ENCODE data around the gene TSPAN3. TPM values are rescaled to one million over a fixed set of nuclear protein-coding genes. Genes with fewer than 3 reads are reported as not detected.

The TSPAN3 gene
- total RNA-seq, 1 donor from 2014 or later: 292 TPM

DNA sequence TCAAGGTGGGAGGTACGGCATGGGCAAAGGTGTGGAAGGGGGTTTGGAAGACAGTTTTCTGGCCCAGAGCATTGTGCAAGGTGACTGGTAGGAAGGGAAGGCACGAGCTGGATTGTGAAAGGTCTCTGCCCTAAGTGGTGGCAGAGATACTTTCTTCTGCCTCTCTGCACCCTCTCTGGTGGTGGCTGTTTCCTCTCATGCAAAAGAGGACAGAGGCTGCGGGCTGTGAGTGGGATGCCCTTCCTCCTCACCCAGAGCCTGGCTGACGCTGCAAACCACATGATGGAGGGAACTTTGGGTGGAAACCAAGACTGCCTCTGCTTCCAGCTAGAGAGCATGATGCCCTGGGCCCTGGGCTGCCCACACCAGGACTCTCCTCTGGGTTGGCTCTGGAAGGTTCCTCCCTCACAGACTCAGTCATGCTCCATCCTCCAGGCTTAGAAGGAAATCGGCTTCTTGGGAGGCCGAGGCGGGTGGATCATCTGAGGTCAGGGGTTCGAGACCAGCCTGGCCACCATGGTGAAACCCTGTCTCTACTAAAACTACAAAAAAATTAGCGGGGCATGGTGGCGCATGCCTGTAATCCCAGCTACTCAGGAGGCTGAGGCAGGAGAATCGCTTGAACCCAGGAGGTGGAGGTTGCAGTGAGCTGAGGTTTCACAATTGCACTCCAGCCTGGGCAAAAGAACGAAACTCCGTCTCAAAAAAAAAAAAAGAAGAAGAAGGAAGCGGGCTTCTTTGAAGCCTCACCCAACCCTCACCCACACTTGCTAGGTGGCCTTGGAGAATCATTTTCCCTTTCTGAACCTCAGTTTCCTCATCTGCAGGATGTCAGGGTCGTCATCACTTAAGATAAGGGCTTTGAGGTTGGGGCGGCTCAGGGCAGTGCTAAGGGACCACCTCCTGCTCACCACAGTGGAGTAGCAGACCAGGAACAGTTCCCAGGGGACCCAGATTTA is 67.7 kb downstream of the TSPAN3 start:
- no peaks in the 10 kb centered on the region for H3K27me3 ChIP-seq (ENCODE audit: low read depth)
- intact Hi-C loops (cut with DNase I): no loop called here
- TF ChIP-seq, protein P1, sequence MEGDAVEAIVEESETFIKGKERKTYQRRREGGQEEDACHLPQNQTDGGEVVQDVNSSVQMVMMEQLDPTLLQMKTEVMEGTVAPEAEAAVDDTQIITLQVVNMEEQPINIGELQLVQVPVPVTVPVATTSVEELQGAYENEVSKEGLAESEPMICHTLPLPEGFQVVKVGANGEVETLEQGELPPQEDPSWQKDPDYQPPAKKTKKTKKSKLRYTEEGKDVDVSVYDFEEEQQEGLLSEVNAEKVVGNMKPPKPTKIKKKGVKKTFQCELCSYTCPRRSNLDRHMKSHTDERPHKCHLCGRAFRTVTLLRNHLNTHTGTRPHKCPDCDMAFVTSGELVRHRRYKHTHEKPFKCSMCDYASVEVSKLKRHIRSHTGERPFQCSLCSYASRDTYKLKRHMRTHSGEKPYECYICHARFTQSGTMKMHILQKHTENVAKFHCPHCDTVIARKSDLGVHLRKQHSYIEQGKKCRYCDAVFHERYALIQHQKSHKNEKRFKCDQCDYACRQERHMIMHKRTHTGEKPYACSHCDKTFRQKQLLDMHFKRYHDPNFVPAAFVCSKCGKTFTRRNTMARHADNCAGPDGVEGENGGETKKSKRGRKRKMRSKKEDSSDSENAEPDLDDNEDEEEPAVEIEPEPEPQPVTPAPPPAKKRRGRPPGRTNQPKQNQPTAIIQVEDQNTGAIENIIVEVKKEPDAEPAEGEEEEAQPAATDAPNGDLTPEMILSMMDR (IDR thresholded peaks at IDR 0.05): no peak
- H3K4me1 ChIP-seq: peaks cover 30% of the 10 kb centered on the region
- H3K36me3 ChIP-seq: no peaks in the 10 kb centered on the region
- H3K27ac ChIP-seq: peak overlapping the region; percentile 36
- H3K9me3 ChIP-seq: no peaks in the 10 kb centered on the region
- no peak overlapping the region for H3K4me3 ChIP-seq
- peak; percentile 81 to 89 for ATAC-seq
- peak; percentile 86 for DNase-seq

DNA sequence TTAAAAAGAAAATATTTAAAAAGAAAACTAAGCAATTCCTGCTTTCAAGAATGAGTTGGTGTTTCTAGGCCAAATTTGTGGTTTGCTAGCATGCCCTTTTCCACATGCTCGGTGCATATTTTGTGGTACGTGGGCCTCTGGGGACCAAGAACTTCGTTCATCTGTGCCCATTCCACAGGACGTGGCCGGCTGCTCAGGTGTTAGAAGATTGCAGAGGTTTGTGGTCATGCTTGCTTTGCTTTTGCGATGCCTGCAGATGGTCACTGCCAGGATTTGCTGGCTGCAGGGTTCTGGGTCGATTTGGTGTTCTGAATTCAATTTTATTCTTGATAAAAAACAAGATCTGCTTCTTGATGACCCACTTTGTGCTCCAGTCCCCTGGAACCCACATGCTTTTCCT is 68.5 kb downstream of the TSPAN3 start:
- Histone ChIP-seq H3K9me3 (no peaks in the 10 kb centered on the region), H3K36me3 (no peaks in the 10 kb centered on the region), H3K4me3 (no peak overlapping the region), H3K27me3 (ENCODE audit: low read depth) (no peaks in the 10 kb centered on the region), H3K4me1 (peaks cover 31% of the 10 kb centered on the region), H3K27ac (peak overlapping the region; percentile 31)
- TF ChIP-seq, protein P1 (IDR thresholded peaks at IDR 0.05): no peak
- no peak for ATAC-seq
- intact Hi-C loops (cut with DNase I): no loop called here
- peak; percentile 37 for DNase-seq

DNA sequence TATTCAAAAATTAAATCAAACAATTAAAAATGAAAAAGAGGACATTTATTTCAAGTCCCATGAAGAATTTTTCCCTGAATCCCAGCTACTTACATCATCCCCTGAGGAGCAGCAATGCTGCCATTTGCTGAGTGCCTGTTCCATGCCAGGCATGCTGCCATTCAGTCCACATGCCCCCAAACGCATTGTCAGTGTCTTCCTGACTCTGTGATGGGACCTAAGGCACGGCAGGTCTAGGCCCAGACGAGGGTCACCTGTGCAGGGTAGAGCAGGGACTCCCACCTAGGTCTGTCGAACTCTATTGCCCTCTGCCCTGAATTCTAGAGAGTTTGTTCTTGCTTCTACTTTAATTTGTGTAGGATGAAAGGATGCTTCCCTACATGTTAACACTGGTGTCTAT is 68.9 kb downstream of the TSPAN3 start:
- H3K27ac ChIP-seq: peak overlapping the region; percentile 31
- TF ChIP-seq, protein P1 (IDR thresholded peaks at IDR 0.05): no peak
- intact Hi-C loops (cut with DNase I): no loop called here
- no peak overlapping the region for H3K4me3 ChIP-seq
- peaks cover 31% of the 10 kb centered on the region for H3K4me1 ChIP-seq
- DNase-seq: peak; percentile 18
- no peaks in the 10 kb centered on the region for H3K9me3 ChIP-seq
- H3K36me3 ChIP-seq: no peaks in the 10 kb centered on the region
- no peak for ATAC-seq
- H3K27me3 ChIP-seq (ENCODE audit: low read depth): no peaks in the 10 kb centered on the region

DNA sequence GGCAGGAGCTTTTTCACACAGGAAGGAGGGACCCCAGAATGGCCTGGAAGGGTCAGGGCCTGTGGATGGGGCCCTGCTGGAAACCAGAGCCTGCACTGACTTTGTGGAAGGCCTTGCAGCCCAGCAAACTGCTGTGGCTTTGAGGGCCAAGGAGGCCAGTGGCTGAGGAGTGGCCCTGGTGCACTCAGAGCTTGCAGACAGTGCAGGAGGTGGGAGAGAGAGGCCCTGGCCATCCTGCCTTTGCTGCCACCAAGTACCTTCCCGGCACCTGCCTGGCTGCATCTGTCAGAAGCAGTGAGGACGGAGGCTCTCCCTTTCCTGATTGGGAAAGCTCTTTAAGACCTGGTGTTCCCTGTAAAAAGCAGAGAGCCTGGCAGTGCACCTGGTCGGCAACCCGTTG is 69.6 kb downstream of the TSPAN3 start:
- Histone ChIP-seq H3K4me1 (peaks cover 36% of the 10 kb centered on the region), H3K36me3 (no peaks in the 10 kb centered on the region), H3K27me3 (ENCODE audit: low read depth) (no peaks in the 10 kb centered on the region), H3K4me3 (no peak overlapping the region), H3K9me3 (no peaks in the 10 kb centered on the region), H3K27ac (no peak overlapping the region)
- intact Hi-C loops (cut with DNase I): no loop called here
- no peak for ATAC-seq
- DNase-seq: peak; percentile 15
- TF ChIP-seq, protein P1 (IDR thresholded peaks at IDR 0.05): no peak

DNA sequence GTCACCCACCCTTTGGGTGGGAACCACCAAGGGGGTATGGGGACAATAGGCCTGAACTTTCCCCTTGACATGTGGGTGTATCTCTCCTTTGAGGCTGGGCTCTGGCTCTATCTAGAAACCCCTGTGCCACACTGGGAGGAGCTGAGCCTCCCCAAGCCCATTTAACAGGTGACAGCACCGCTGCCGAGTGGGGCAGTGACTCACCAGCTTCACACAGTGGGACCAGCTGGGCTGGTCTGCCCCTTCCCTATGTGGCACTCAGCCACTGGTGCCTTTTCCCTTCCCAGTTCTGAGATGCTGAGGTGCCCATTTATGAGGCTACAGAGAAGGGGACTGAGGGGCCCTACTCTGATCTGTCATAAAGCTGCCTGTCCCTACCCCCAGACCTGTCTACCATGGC is 70.9 kb downstream of the TSPAN3 start:
- intact Hi-C loops (cut with DNase I): no loop called here
- no peaks in the 10 kb centered on the region for H3K27me3 ChIP-seq (ENCODE audit: low read depth)
- peaks cover 41% of the 10 kb centered on the region for H3K4me1 ChIP-seq

More for the DNA sequence above, 70.9 kb downstream of the TSPAN3 start:
- no peak overlapping the region for H3K4me3 ChIP-seq
- no peak for ATAC-seq
- no peaks in the 10 kb centered on the region for H3K36me3 ChIP-seq
- H3K9me3 ChIP-seq: no peaks in the 10 kb centered on the region
- TF ChIP-seq, protein P1 (IDR thresholded peaks at IDR 0.05): no peak
- no peak for DNase-seq
- H3K27ac ChIP-seq: no peak overlapping the region

Data from lower lobe of right lung (tissue), 2 donors.